GM12891 (cell line): ENCODE data around the gene SLC9A9.

Experiments used
- POLR2A ChIP-seq: IDR thresholded peaks from 2 replicates; pipeline ENCODE4 v1.6.1; 2011; ENCODE audit warnings: low read depth, low read length, control low read depth
- POLR2AphosphoS5 ChIP-seq: IDR thresholded peaks from 2 replicates; pipeline ENCODE4 v1.6.1; 2011; ENCODE audit warnings: low read depth, low read length, control low read depth
- POU2F2 ChIP-seq: IDR thresholded peaks from 2 replicates; pipeline ENCODE4 v1.6.1; 2011; ENCODE audit warnings: low read depth, mild to moderate bottlenecking, control low read depth, low read length, moderate library complexity
- TAF1 ChIP-seq: IDR thresholded peaks from 2 replicates; pipeline ENCODE4 v1.6.1; 2011; ENCODE audit warnings: low read depth, low read length, control low read depth

DNA sequence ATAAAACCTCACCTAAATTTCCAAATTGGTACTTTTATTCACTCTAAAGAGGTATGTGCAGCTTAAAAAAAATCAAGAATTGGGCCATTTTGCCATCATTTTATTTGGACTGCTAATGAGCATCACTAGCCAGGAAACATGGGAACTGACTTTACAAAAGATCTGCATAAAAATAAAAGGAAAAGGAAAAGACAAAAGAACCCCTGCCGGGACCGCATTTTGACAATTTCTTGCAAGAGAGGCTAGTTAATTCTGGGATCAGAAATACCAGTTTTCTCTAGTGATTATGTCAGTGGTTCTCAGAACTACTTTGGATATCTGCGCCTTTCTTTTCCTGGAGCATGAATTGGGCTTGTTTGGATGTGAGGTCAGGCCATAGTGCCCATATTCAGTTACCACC lies 439.5 kb downstream of the SLC9A9 start:
- TF ChIP-seq POLR2A (no peak), POLR2AphosphoS5 (no peak), POU2F2 (no peak), TAF1 (no peak)
